Sigmoid colon (tissue), 7 donors: ENCODE data around the gene TRIM33. TPM values are rescaled to one million over a fixed set of nuclear protein-coding genes. Genes with fewer than 3 reads are reported as not detected.
"Not testable (repeated sequence)": the region's sequence is repeated elsewhere in the genome, so short reads cannot be mapped to it uniquely, and the experiment has no call there.

Experiments
- DNase-seq: peaks from one replicate; pipeline ENCODE4 v3.0.0-alpha.2; 2019
- H3K27ac ChIP-seq, 4 donors: fragments of 200-600 bp; sonication (generic); one replicate each; pipeline ENCODE4 v1.5.1; 2016 to 2019; ENCODE audit warnings: mild to moderate bottlenecking in 1 of 4
- H3K27me3 ChIP-seq, 3 donors: fragments of 200-600 bp; sonication (generic); one replicate each; pipeline ENCODE4 v1.5.1; 2019; ENCODE audit warnings: mild to moderate bottlenecking in 1 of 3
- H3K36me3 ChIP-seq, 4 donors: fragments of 200-600 bp; sonication (generic); one replicate each; pipeline ENCODE4 v1.5.1; 2016 to 2019
- H3K4me1 ChIP-seq, 4 donors: fragments of 200-600 bp; sonication (generic); one replicate each; pipeline ENCODE4 v1.5.1; 2017 to 2019
- H3K4me3 ChIP-seq, 4 donors: fragments of 200-600 bp; sonication (generic); one replicate each; pipeline ENCODE4 v1.5.1; 2017 to 2019; ENCODE audit warnings: mild to moderate bottlenecking in 2 of 4, moderate library complexity in 1 of 4
- H3K9me3 ChIP-seq, 4 donors: fragments of 200-600 bp in 3 of 4; sonication (generic) in 3 of 4; one replicate each; pipeline versions ENCODE4 v1.5.1 to v1.6.1; 2013 to 2019
- CTCF ChIP-seq, 4 experiments: fragments of 450-650 bp in 3 of 4; fragments of 200-600 bp in 1 of 4; IDR thresholded peaks; one replicate each; pipeline ENCODE4 v1.5.1; 2016 to 2019; ENCODE audit warnings: antibody characterized with exemption in 4 of 4, mild to moderate bottlenecking in 3 of 4, moderate library complexity in 2 of 4
- EP300 ChIP-seq, 4 donors: sonication (generic); formaldehyde crosslinking; IDR thresholded peaks; one replicate each; pipeline ENCODE4 v1.6.1; 2017; ENCODE audit warnings: antibody characterized with exemption in 4 of 4
- POLR2A ChIP-seq, 2 donors: fragments of 450-650 bp; IDR thresholded peaks; one replicate each; pipeline ENCODE4 v1.6.1; 2016; ENCODE audit warnings: antibody characterized with exemption in 2 of 2, mild to moderate bottlenecking in 2 of 2, moderate library complexity in 2 of 2
- POLR2AphosphoS5 ChIP-seq, 4 donors: sonication (generic); formaldehyde crosslinking; IDR thresholded peaks; one replicate each; pipeline ENCODE4 v1.6.1; 2017; ENCODE audit warnings: antibody characterized with exemption in 4 of 4
- WGBS, 2 donors: extraction: QIAGEN DNeasy Blood & Tissue Kit; methylation state at CpG; one replicate each; pipeline ENCODE4 v1.1.7; 2013; 5-methylcytosine and 5-hydroxymethylcytosine counted together
- intact Hi-C: fragments of 100-400 bp; cut with DNase I; formaldehyde crosslinking; loops from one replicate; pipeline ENCODE4 v1.15.1; 2023
- polyA plus RNA-seq, 3 donors: library from polyadenylated mRNA; stranded (reverse); fragments of 200-250 nt; gene quantifications; one replicate each; pipeline ENCODE4 v1.2.3, GENCODE V29; 2013
- total RNA-seq, 4 donors: library from RNA; depleted of rRNA; stranded (reverse); fragments of >200 nt; gene quantifications; one replicate each; pipeline ENCODE4 v1.1.0, GENCODE V29; 2016
- donor health status: healthy with polysubstance abuse.
- donor health status: Bipolar disorder and iron deficiency.
- donor health status: healthy.

Gene TRIM33
- total and polyA plus RNA-seq, 7 donors, result 4.6 to 42.0 (median 38.7) TPM

GRCh38 chr1:114379358-114379757 lies 131.6 kb downstream of the TRIM33 start:
- 91 to 96% methylated on average over 2 of the region's 2 CpGs for WGBS, 2 donors
- Histone ChIP-seq H3K27me3 (no peaks in the 10 kb centered on the region), H3K27ac (no peak overlapping the region), H3K4me1 (no peaks in the 10 kb centered on the region), H3K4me3 (no peak overlapping the region), H3K36me3 (no peaks in the 10 kb centered on the region), H3K9me3 (peaks cover 0 to 3% (median 1%) of the 10 kb centered on the region in 4 donors)
- no peak for TF ChIP-seq CTCF (IDR thresholded peaks at IDR 0.05)
- no peak for TF ChIP-seq POLR2A (IDR thresholded peaks at IDR 0.05)
- no peak for TF ChIP-seq EP300 (IDR thresholded peaks at IDR 0.05)
- TF ChIP-seq POLR2AphosphoS5 (IDR thresholded peaks at IDR 0.05), result no peak
- no peak for DNase-seq
- intact Hi-C loops, result no loop called here

GRCh38 chr1:114377356-114377755 lies 133.6 kb downstream of the TRIM33 start:
- Histone ChIP-seq H3K9me3 (peaks cover 0 to 12% (median 1%) of the 10 kb centered on the region in 4 donors), H3K4me1 (peaks cover 0 to 6% (median 4%) of the 10 kb centered on the region in 4 donors), H3K27me3 (no peaks in the 10 kb centered on the region), H3K36me3 (no peaks in the 10 kb centered on the region), H3K27ac (no peak overlapping the region), H3K4me3 (no peak overlapping the region)
- no peak for DNase-seq
- no peak for TF ChIP-seq POLR2A (IDR thresholded peaks at IDR 0.05)
- TF ChIP-seq CTCF (IDR thresholded peaks at IDR 0.05), result no peak
- TF ChIP-seq EP300 (IDR thresholded peaks at IDR 0.05), result no peak
- TF ChIP-seq POLR2AphosphoS5 (IDR thresholded peaks at IDR 0.05), result no peak
- intact Hi-C loops, result no loop called here

GRCh38 chr1:114369930-114370329 lies 141.1 kb downstream of the TRIM33 start:
- peak overlapping the region; percentile 63 to 82 (median 74) for H3K27ac ChIP-seq
- 14 to 29% methylated on average over 1 of the region's 1 CpG for WGBS, 2 donors
- H3K9me3 ChIP-seq, result peaks cover 0 to 10% (median 1%) of the 10 kb centered on the region in 4 donors
- no peak for TF ChIP-seq CTCF (IDR thresholded peaks at IDR 0.05)
- no peak for TF ChIP-seq EP300 (IDR thresholded peaks at IDR 0.05)
- TF ChIP-seq POLR2AphosphoS5 (IDR thresholded peaks at IDR 0.05), result peak in 2 of 4 donors; percentile 36 to 43
- no peaks in the 10 kb centered on the region for H3K27me3 ChIP-seq
- no peak overlapping the region for H3K4me3 ChIP-seq
- DNase-seq, result no peak
- peaks cover 0 to 43% (median 35%) of the 10 kb centered on the region in 4 donors for H3K4me1 ChIP-seq
- intact Hi-C loops, result no loop called here
- H3K36me3 ChIP-seq, result no peaks in the 10 kb centered on the region

- Histone ChIP-seq H3K4me1 (peaks cover 0 to 43% (median 35%) of the 10 kb centered on the region in 4 donors), H3K27ac (peak overlapping the region; percentile 63 to 82 (median 74)), H3K9me3 (peaks cover 0 to 12% (median 1%) of the 10 kb centered on the region in 4 donors)
- WGBS, 2 donors, result 62 to 72% methylated on average over 5 of the region's 5 CpGs
- H3K27me3 ChIP-seq, H3K4me3 ChIP-seq, H3K36me3 ChIP-seq, DNase-seq, intact Hi-C loops: not testable (repeated sequence)
Observed at GRCh38 chr1:114369266-114369919, 141.6 kb downstream of the TRIM33 start.

GRCh38 chr1:114368560-114369255 lies 142.3 kb downstream of the TRIM33 start:
- Histone ChIP-seq H3K36me3 (no peaks in the 10 kb centered on the region), H3K4me1 (peaks cover 0 to 43% (median 35%) of the 10 kb centered on the region in 4 donors), H3K27me3 (no peaks in the 10 kb centered on the region), H3K9me3 (peaks cover 0 to 13% (median 0%) of the 10 kb centered on the region in 4 donors), H3K4me3 (no peak overlapping the region), H3K27ac (peak overlapping the region; percentile 63 to 82 (median 74))
- TF ChIP-seq CTCF (IDR thresholded peaks at IDR 0.05) (no peak), POLR2AphosphoS5 (IDR thresholded peaks at IDR 0.05) (no peak), POLR2A (IDR thresholded peaks at IDR 0.05) (no peak), EP300 (IDR thresholded peaks at IDR 0.05) (no peak)
- 89 to 90% methylated on average over 15 of the region's 15 CpGs for WGBS, 2 donors
- no peak for DNase-seq
- intact Hi-C loops, result no loop called here
